Activated CD8-positive, alpha-beta memory T cell treated with anti-CD3 and anti-CD28 coated beads for 48 hours (primary cell): Measurements from ENCODE around the gene NT5C3B.
"Not testable (repeated sequence)": the region's sequence is repeated elsewhere in the genome, so short reads cannot be mapped to it uniquely, and the experiment has no call there.

Experiments used
- DNase-seq, 3 experiments: peaks; one replicate each; pipeline ENCODE4 v3.0.0-alpha.2; 2020; ENCODE audit warnings: low read depth in 2 of 3, low spot score in 2 of 3

Gene NT5C3B

GRCh38 chr17:41785091-41785858, 50.8 kb downstream of the NT5C3B start:
- DNase-seq, result no peak

GRCh38 chr17:41784207-41784744, 51.8 kb downstream of the NT5C3B start:
- no peak for DNase-seq

DNA sequence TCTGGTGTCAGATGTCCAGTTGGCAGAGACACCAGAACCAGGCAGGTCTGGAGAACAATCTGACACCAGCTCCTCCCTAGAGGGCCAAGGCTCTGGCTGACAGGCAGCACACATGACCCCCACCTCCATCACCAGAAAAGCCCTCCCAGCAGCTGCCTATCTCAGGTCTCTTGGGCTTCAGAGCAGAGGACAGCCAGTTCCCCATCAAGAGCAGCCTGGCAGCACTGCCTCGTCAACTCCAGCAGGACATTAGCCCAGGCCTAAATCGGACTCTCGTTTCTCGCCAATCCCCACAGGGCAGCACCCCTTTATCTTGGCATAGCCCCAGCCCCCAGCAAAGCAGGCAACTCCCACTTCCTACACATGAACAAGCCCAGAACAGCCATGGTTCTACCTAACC, 53.9 kb downstream of the NT5C3B start:
- DNase-seq, result no peak

- no peak for DNase-seq
Measured at GRCh38 chr17:41781404-41782110, 54.5 kb downstream of the NT5C3B start.

DNA sequence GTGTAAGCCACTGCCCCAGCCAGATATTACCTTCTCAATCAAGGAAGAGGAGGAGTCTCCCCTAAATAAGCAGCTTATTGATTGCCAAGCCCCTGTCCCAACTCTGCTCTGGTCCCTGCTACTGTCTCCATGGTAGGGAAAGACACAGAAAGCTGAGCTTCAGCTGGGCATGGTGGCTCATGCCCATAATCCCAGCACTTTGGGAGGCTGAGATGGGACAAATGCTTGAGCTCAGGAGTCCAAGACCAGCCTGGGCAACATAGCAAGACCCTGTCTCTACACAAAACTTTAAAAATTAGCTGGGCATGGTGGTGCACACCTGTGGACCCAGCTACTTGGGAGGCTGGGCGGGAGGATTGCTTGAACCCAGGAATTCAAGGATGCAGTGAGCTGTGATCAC, 56.1 kb downstream of the NT5C3B start:
- DNase-seq, result no peak

DNA sequence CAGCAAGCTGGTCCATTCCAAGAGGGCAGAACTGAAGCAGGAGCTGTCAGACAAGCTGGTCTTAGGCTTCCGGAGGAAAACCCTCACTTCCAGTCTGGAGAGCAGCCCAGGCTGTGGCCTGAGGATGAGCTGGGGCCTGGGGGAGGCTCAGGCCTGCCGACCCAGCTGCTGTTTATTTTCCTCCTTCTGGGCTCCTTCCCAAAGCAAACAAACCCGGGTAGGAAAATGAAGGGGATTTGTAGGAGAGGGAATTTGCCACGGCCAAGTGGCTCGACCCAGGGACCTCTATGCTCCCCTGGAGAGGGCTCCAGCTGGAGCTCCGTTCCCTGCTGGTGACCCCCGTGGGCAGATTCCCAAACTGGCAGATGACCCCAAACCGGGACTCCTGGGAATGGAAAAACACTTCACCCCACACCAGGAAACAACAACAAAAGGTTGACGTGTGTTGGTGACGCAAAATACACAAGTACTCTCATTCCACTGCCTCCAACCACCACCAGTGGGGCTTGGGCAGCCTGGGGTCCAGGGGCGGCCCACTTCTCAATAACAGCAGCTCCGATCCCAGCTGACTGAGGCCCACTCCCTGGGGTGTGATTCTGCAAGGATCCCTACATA, 58.4 kb downstream of the NT5C3B start:
- DNase-seq, result no peak

DNA sequence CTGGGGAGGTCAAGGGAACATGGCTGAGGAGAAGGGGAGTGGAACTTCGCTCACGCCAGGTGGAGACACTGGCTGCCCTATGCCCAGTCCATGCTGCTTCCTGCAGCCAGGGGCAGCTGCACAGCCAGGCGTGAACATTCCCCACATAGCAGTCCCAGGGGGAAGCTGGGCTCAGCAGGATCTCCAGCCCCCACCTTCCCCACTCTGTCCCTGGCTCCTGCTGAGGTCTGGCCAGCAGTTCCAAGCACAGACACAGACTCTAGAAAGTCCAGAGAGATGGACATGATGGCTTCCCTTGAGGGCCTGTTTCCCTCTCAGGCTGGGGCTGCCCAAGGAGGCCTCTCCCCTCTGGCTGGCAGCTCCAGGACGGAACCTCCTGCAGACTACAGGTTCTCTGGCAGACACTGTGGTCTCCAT, 58.9 kb downstream of the NT5C3B start:
- DNase-seq, result no peak

GRCh38 chr17:41776262-41776900, 59.7 kb downstream of the NT5C3B start:
- not testable (repeated sequence) for DNase-seq

GRCh38 chr17:41775394-41776226, 60.4 kb downstream of the NT5C3B start:
- DNase-seq, result no peak
